Sigmoid colon (tissue), 7 donors: ENCODE results near the gene ZNF268. TPM values are rescaled to one million over a fixed set of nuclear protein-coding genes. Genes with fewer than 3 reads are reported as not detected.
A peak's percentile ranks its signal among the peaks of the same experiment; 100 is the strongest.

Experiments
- DNase-seq: peaks from one replicate; pipeline ENCODE4 v3.0.0-alpha.2; 2019
- H3K27ac ChIP-seq, 4 donors: fragments of 200-600 bp; sonication (generic); one replicate each; pipeline ENCODE4 v1.5.1; 2016 to 2019; ENCODE audit warnings: mild to moderate bottlenecking in 1 of 4
- H3K27me3 ChIP-seq, 3 donors: fragments of 200-600 bp; sonication (generic); one replicate each; pipeline ENCODE4 v1.5.1; 2019; ENCODE audit warnings: mild to moderate bottlenecking in 1 of 3
- H3K36me3 ChIP-seq, 4 donors: fragments of 200-600 bp; sonication (generic); one replicate each; pipeline ENCODE4 v1.5.1; 2016 to 2019
- H3K4me1 ChIP-seq, 4 donors: fragments of 200-600 bp; sonication (generic); one replicate each; pipeline ENCODE4 v1.5.1; 2017 to 2019
- H3K4me3 ChIP-seq, 4 donors: fragments of 200-600 bp; sonication (generic); one replicate each; pipeline ENCODE4 v1.5.1; 2017 to 2019; ENCODE audit warnings: mild to moderate bottlenecking in 2 of 4, moderate library complexity in 1 of 4
- H3K9me3 ChIP-seq, 4 donors: fragments of 200-600 bp in 3 of 4; sonication (generic) in 3 of 4; one replicate each; pipeline versions ENCODE4 v1.5.1 to v1.6.1; 2013 to 2019
- EP300 ChIP-seq, 4 donors: sonication (generic); formaldehyde crosslinking; IDR thresholded peaks; one replicate each; pipeline ENCODE4 v1.6.1; 2017; ENCODE audit warnings: antibody characterized with exemption in 4 of 4
- POLR2A ChIP-seq, 2 donors: fragments of 450-650 bp; IDR thresholded peaks; one replicate each; pipeline ENCODE4 v1.6.1; 2016; ENCODE audit warnings: antibody characterized with exemption in 2 of 2, mild to moderate bottlenecking in 2 of 2, moderate library complexity in 2 of 2
- POLR2AphosphoS5 ChIP-seq, 4 donors: sonication (generic); formaldehyde crosslinking; IDR thresholded peaks; one replicate each; pipeline ENCODE4 v1.6.1; 2017; ENCODE audit warnings: antibody characterized with exemption in 4 of 4
- WGBS, 2 donors: extraction: QIAGEN DNeasy Blood & Tissue Kit; methylation state at CpG; one replicate each; pipeline ENCODE4 v1.1.7; 2013; 5-methylcytosine and 5-hydroxymethylcytosine counted together
- intact Hi-C: fragments of 100-400 bp; cut with DNase I; formaldehyde crosslinking; loops from one replicate; pipeline ENCODE4 v1.15.1; 2023
- polyA plus RNA-seq, 3 donors: library from polyadenylated mRNA; stranded (reverse); fragments of 200-250 nt; gene quantifications; one replicate each; pipeline ENCODE4 v1.2.3, GENCODE V29; 2013
- total RNA-seq, 4 donors: library from RNA; depleted of rRNA; stranded (reverse); fragments of >200 nt; gene quantifications; one replicate each; pipeline ENCODE4 v1.1.0, GENCODE V29; 2016
- TF ChIP-seq, protein P1 (sequence below), 4 experiments: fragments of 450-650 bp in 3 of 4; fragments of 200-600 bp in 1 of 4; IDR thresholded peaks; one replicate each; pipeline ENCODE4 v1.5.1; 2016 to 2019; ENCODE audit warnings: antibody characterized with exemption in 4 of 4, mild to moderate bottlenecking in 3 of 4, moderate library complexity in 2 of 4
- donor health status: healthy with polysubstance abuse.
- donor health status: Bipolar disorder and iron deficiency.
- donor health status: healthy.

The ZNF268 gene
- total RNA-seq (10 to 100 TPM; 12.8 to 21.9 (median 19.5) TPM), polyA plus RNA-seq (1 to 10 TPM; 2.8 to 6.9 (median 5.4) TPM)

DNA sequence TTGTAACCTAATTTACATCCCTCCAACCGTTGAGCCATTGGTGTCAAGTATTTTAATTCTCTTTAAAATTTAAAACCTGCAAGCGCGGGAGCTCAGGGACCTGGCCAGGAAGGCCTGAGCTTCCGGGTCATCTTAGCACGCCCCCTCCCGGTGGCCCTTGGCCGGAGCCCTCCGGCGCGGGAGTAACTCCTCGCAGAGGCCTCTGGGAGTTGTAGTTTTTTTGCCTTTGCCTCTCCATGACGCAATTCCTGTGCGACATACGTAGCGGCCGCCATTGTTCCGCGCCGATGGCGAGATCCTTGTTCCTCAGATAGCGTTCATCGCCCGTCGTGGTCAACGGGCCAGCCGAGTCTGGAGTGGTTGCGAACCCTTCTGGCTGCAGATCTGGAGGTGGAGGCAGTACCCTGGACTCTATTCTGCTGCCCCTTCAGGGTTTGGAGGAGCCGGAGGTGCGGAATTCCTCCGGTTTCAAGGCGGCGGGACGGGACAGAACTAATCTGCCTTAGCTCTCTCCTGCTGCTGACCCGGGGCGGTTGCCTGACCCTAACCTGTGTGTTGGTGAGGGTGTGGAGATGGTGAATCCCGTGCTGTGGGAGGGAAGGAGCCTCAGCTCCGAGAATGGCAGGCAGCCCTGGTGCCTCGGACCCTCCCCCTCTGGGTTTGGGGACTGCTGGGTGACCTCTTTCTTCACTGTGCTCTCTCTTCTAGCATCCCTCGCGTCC lies at the start of gene ZNF268:
TSS of gene ZNF268 (plus strand) at position 258 of the 722 bp plus-strand sequence. CDS start 503 bp downstream, outside the sequence.
- peak in 2 of 4 donors; percentile 13 to 19 for TF ChIP-seq EP300 (IDR thresholded peaks at IDR 0.05)
- TF ChIP-seq, protein P1, sequence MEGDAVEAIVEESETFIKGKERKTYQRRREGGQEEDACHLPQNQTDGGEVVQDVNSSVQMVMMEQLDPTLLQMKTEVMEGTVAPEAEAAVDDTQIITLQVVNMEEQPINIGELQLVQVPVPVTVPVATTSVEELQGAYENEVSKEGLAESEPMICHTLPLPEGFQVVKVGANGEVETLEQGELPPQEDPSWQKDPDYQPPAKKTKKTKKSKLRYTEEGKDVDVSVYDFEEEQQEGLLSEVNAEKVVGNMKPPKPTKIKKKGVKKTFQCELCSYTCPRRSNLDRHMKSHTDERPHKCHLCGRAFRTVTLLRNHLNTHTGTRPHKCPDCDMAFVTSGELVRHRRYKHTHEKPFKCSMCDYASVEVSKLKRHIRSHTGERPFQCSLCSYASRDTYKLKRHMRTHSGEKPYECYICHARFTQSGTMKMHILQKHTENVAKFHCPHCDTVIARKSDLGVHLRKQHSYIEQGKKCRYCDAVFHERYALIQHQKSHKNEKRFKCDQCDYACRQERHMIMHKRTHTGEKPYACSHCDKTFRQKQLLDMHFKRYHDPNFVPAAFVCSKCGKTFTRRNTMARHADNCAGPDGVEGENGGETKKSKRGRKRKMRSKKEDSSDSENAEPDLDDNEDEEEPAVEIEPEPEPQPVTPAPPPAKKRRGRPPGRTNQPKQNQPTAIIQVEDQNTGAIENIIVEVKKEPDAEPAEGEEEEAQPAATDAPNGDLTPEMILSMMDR (IDR thresholded peaks at IDR 0.05) = peak; percentile 45 to 68 (median 58)
- TF ChIP-seq POLR2A (IDR thresholded peaks at IDR 0.05) = no peak
- TF ChIP-seq POLR2AphosphoS5 (IDR thresholded peaks at IDR 0.05) = peak; percentile 70 to 89 (median 82)
- peaks cover 5 to 30% (median 13%) of the 10 kb centered on the region in 4 donors for H3K9me3 ChIP-seq

GRCh38 chr12:133135747-133136146 lies 45.5 kb upstream of the ZNF268 start:
- intact Hi-C loops = no loop called here
- DNase-seq = no peak
- H3K4me1 ChIP-seq = peaks cover 0 to 7% (median 3%) of the 10 kb centered on the region in 4 donors
- TF ChIP-seq EP300 (IDR thresholded peaks at IDR 0.05) = no peak
- TF ChIP-seq POLR2A (IDR thresholded peaks at IDR 0.05) = no peak
- no peak for TF ChIP-seq POLR2AphosphoS5 (IDR thresholded peaks at IDR 0.05)
- TF ChIP-seq, protein P1 (IDR thresholded peaks at IDR 0.05) = no peak
- H3K27me3 ChIP-seq = no peaks in the 10 kb centered on the region
- H3K4me3 ChIP-seq = no peak overlapping the region
- H3K27ac ChIP-seq = no peak overlapping the region
- 98% methylated on average over 2 of the region's 2 CpGs for WGBS, 2 donors
- H3K9me3 ChIP-seq = peaks cover 15 to 63% (median 56%) of the 10 kb centered on the region in 4 donors
- H3K36me3 ChIP-seq = peaks cover 4 to 80% (median 36%) of the 10 kb centered on the region in 4 donors

More for the DNA sequence above, at the start of gene ZNF268:
- Histone ChIP-seq H3K36me3 (peaks cover 0 to 39% (median 27%) of the 10 kb centered on the region in 4 donors), H3K27ac (peak within 1 kb of the TSS; percentile 69 to 81 (median 76)), H3K27me3 (no peaks in the 10 kb centered on the region), H3K4me3 (peak within 1 kb of the TSS; percentile 64 to 82 (median 76)), H3K4me1 (peaks cover 0 to 13% (median 6%) of the 10 kb centered on the region in 4 donors)
- peak; percentile 94 for DNase-seq
- intact Hi-C loops = loop anchor here (1.0 kb wide), 4 partner anchors 51 to 195 kb away; partner anchors contain the start of genes ZNF10, ZNF140, ZNF26 and ZNF84
- 1 to 2% methylated on average over 40 of the region's 40 CpGs for WGBS, 2 donors

- no peak for TF ChIP-seq POLR2AphosphoS5 (IDR thresholded peaks at IDR 0.05)
- TF ChIP-seq, protein P1 (IDR thresholded peaks at IDR 0.05) = no peak
- TF ChIP-seq EP300 (IDR thresholded peaks at IDR 0.05) = no peak
- no peak for TF ChIP-seq POLR2A (IDR thresholded peaks at IDR 0.05)
- 92 to 97% methylated on average over 2 of the region's 2 CpGs for WGBS, 2 donors
- Histone ChIP-seq H3K4me3 (no peak overlapping the region), H3K4me1 (no peaks in the 10 kb centered on the region), H3K9me3 (peaks cover 8 to 69% (median 49%) of the 10 kb centered on the region in 4 donors), H3K27me3 (no peaks in the 10 kb centered on the region), H3K27ac (no peak overlapping the region), H3K36me3 (peaks cover 17 to 85% (median 49%) of the 10 kb centered on the region in 4 donors)
- intact Hi-C loops = no loop called here
- no peak for DNase-seq
Observed at GRCh38 chr12:133145981-133146380, 35.3 kb upstream of the ZNF268 start.

GRCh38 chr12:133156125-133156690 lies 25.1 kb upstream of the ZNF268 start:
- no peak overlapping the region for H3K27ac ChIP-seq
- WGBS, 2 donors = 94 to 98% methylated on average over 2 of the region's 2 CpGs
- TF ChIP-seq, protein P1 (IDR thresholded peaks at IDR 0.05) = no peak
- TF ChIP-seq POLR2AphosphoS5 (IDR thresholded peaks at IDR 0.05) = no peak
- no peak for TF ChIP-seq EP300 (IDR thresholded peaks at IDR 0.05)
- no peak for TF ChIP-seq POLR2A (IDR thresholded peaks at IDR 0.05)
- H3K4me1 ChIP-seq = no peaks in the 10 kb centered on the region
- no peaks in the 10 kb centered on the region for H3K27me3 ChIP-seq
- peaks cover 46 to 99% (median 79%) of the 10 kb centered on the region in 4 donors for H3K9me3 ChIP-seq
- H3K4me3 ChIP-seq = no peak overlapping the region
- DNase-seq = no peak
- H3K36me3 ChIP-seq = peaks cover 48 to 75% (median 61%) of the 10 kb centered on the region in 4 donors
- intact Hi-C loops = no loop called here
